GM23338 (cell line): ENCODE results near the gene ACOXL.

Source experiments
- CREB1 ChIP-seq: fragments of 250-450 bp; sonication (Bioruptor Pico); IDR thresholded peaks from 2 replicates; pipeline ENCODE4 v1.5.0; 2020; ENCODE audit warnings: low read depth, mild to moderate bottlenecking, moderate library complexity
- EZH2 ChIP-seq: fragments of 200-600 bp; sonication (generic); IDR thresholded peaks from one replicate; pipeline ENCODE4 v1.8.0; 2017; ENCODE audit warnings: antibody characterized with exemption, mild to moderate bottlenecking, low read depth; ENCODE audit not compliant: unreplicated experiment
- NANOG ChIP-seq: IDR thresholded peaks from 2 replicates; pipeline ENCODE4 v1.6.1; 2016; ENCODE audit warnings: antibody characterized with exemption, borderline replicate concordance
- TF ChIP-seq, protein P1 (sequence below), 2 experiments: fragments of 200-600 bp in 1 of 2; sonication (generic) in 1 of 2; conservative IDR thresholded peaks; 2 replicates each; pipeline versions ENCODE4 v1.5.1 to v1.6.1; 2016 to 2017; ENCODE audit warnings: antibody characterized with exemption in 2 of 2, low read depth in 2 of 2, mild to moderate bottlenecking in 2 of 2, moderate library complexity in 1 of 2

DNA sequence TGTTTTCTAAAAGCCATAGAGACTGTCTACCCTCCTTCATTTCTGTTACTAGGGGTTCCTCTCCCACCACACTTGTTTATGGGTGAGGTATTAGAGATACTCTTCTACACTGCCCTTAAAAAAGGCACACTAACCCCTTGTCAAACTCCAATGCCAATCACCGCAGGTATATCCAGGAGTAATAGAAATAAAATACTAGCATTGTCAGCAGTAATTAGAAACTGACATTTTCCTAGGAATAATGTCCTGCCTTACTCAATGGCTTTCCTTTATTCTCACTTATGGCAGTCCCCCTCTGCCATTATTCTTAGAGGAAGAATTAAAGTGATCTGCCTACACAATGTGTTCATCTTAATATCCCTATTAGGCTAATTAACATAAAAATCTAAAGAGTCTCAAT lies 49.5 kb upstream of the ACOXL start:
- no peak for TF ChIP-seq EZH2
- TF ChIP-seq, protein P1, sequence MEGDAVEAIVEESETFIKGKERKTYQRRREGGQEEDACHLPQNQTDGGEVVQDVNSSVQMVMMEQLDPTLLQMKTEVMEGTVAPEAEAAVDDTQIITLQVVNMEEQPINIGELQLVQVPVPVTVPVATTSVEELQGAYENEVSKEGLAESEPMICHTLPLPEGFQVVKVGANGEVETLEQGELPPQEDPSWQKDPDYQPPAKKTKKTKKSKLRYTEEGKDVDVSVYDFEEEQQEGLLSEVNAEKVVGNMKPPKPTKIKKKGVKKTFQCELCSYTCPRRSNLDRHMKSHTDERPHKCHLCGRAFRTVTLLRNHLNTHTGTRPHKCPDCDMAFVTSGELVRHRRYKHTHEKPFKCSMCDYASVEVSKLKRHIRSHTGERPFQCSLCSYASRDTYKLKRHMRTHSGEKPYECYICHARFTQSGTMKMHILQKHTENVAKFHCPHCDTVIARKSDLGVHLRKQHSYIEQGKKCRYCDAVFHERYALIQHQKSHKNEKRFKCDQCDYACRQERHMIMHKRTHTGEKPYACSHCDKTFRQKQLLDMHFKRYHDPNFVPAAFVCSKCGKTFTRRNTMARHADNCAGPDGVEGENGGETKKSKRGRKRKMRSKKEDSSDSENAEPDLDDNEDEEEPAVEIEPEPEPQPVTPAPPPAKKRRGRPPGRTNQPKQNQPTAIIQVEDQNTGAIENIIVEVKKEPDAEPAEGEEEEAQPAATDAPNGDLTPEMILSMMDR (conservative IDR thresholded peaks at IDR 0.05; ENCODE audit: low read depth in 2 of 2): no peak
- TF ChIP-seq NANOG: no peak
- TF ChIP-seq CREB1 (CRISPR knock-in tag): no peak
